Activated naive CD4-positive, alpha-beta T cell treated with anti-CD3 and anti-CD28 coated beads, Interleukin-2, amount 10 ng/mL, durations not matched to agents 5 hours and 36 hours (primary cell): ENCODE measurements around the gene SLC13A3. TPM values are rescaled to one million over a fixed set of nuclear protein-coding genes. Genes with fewer than 3 reads are reported as not detected.

Experiments used
- total RNA-seq, 2 experiments: library from RNA; stranded (reverse); gene quantifications; one replicate each; pipeline ENCODE4 v1.2.3, GENCODE V29; 2021

Gene SLC13A3
- total RNA-seq: under 1 TPM in 1 of 2 experiments, not detected in 1; 0.10 TPM

DNA sequence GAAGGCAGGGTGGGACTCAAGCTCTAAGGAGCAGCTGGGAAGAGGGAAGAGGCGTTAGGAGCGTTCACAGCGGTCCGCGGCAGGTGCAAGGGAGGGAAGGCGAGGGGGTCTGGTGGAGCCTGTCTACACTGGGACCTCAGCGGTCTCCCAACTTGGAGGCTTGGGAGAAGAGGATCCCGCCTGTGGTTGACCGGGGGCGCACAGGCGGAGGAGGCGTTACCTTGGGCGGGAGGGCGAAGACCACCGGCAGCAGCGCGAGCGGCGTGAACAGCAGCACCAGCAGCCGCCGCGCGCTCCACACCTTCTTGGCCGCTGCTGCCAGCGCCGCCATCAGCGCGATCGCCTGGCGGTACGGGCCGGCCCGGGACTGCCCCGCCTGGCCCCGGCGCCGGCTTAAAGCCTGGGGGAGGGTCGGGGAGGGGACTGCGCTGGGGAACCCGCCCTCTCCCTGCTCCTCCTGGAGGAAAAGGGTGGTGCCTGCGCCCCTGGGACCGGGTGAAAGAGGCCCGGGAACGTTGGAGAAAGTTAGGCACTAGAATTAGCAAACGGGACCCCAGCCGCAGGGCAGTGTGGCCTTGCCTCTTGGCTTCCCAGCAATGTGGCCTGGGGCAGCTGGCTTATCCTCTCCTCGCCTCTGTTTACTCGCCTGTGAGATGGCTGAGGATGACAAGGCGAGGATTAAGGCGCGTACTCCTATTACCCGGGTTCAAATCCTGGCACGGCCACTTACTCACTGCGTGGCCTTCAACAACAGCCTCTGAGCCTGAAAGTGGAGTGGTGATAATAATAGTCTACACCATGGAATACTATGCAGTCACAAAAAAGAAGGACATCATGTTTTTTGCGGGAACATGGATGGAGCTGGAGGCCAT is at the start of gene SLC13A3:
TSS of gene SLC13A3 (minus strand) at position 369 of the 872 bp plus-strand sequence. CDS start at position 331, 38 bp downstream.

DNA sequence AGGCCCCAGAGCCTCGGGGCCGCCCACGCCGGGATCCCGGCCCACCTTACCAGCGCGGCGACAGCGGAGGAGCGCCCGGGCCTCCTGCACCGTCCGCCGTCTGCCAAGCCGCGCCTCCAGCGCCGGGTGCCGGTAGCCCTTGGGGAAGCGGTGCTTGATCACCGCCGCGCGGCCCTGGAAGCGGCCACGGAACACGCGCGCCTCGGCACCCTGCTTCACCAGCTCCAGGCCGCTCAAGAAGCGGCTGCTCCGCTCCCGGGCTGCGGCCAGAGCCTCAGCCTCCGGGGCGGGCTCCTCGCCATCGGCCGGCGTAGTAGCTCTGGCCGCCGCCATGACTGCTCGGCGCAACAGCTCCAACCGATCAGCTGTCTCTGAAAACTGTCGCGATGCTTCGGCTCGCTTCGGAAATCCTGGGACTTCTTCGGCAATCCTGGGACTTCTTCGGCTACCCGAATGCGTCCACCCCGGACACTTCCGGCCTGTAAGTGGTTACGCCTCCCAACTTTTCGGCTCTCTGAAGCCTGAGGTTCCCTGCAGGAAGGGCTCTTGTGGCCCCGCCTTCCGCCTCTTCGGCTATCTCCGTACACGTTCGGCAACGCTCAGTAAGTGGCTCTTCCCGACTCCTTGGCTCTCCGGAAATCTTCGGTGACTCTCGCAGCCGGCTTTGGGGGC is 38.0 kb upstream of the SLC13A3 start, which contains the start of gene TP53RK:
TSS of gene TP53RK (minus strand) at position 363 of the 672 bp plus-strand sequence. CDS start at position 333, 30 bp downstream.

GRCh38 chr20:46550461-46550860 is 100.8 kb downstream of the SLC13A3 start, which contains the start of gene OCSTAMP:
Gene OCSTAMP, minus strand, starts transcription at chr20:46550654. Its CDS starts 94 bp downstream, at chr20:46550560.

DNA sequence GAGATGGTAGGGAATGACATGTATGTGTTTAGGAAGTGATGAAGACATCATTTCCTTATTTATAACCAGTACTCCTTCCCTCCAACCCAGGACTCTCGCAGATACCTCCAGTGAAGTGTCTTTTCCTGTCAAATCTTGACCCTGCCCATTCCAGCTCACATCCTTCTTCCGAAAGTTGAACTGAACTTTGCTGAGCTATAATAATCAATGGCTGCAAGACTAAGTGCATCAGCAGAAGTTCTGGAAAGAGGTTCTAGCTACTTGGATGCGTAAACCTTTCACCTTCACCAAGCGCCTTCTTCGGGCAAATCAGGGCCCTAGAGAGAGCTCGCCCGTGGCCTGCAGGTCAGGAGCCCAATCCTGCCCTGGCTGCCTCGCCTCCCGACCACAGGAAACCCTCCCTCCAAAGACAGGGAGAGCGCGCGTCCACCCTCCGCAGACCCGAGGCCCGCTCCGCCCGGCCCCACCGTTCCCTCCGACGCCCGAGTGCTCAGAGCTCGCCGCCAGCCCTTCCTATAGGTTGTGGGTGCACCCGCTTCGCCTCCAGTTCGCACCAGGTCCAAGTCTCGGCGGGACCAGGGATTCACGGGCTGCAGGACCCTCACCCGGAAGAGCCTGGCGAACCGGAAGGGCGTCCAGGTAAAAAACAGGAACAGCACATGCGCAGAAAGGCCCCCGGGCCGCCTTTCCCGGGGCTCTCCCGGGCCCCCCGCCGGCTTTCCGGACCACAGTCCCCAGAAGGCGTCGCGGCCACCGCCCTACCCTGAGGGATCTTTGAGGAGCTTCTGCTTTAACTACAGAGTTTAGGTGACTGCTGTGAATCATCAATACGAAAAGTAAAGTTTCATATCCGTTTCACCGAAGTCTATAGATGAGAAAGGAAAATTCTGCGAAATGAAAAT is 138.1 kb downstream of the SLC13A3 start, which contains the start of gene ZNF334:
TSS of gene ZNF334 (minus strand) at position 617 of the 902 bp plus-strand sequence. CDS start 1,457 bp downstream, outside the sequence.

Other genes starting within 250 kb of the SLC13A3 start
- 10 to 100 TPM; 70.1 to 72.5 TPM for gene ELMO2, start 244.8 kb downstream of the SLC13A3 start, total RNA-seq
- under 1 TPM; 0.40 to 0.46 TPM for gene ZNF334, start 137.9 kb downstream of the SLC13A3 start, total RNA-seq
- gene OCSTAMP, start 100.8 kb downstream of the SLC13A3 start, total RNA-seq: 1 to 10 TPM in 1 of 2 experiments, under 1 TPM in 1; 0.65 to 1.0 TPM
- gene TP53RK, start 38.0 kb upstream of the SLC13A3 start, total RNA-seq: 10 to 100 TPM; 16.9 TPM
- gene SLC2A10, start 58.2 kb upstream of the SLC13A3 start, total RNA-seq: not detected
- not detected for gene EYA2, start 243.4 kb upstream of the SLC13A3 start, total RNA-seq